ENCODE data around the gene CXXC1.

DNA sequence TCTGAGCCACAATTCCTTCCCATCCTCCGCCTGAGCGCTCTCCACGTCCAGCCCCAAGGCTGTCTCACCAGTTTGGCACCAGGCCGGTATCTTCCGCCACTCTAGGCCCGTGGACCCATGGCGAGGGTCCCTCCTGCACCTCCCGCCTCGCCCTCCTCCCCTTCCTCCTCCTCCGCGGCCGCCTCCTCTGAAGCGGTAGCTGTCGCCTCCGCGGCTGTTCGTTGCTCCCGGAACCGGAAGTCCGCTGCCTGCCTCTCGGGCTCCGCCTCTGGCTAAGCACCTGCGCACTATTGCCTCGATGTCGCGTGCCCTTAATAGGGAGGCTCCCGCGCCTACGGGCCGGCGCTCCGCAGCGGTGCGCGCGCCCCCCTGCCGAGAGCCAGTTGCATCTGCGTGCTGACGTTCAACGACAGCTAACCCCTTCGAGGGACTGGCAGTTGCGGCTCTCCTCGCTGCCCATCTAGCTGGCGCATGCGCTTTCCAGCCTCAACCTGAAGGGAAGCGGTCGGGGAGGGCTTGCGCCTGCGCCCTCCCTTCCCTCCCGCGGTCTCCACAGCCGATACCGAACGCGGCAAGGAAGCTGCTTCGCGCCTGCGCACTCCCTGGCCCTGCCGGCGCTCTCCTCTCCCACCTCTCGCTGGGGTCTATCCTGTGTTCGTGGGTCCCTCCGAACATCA lies 6.1 kb downstream of the CXXC1 start, which contains the start of gene MBD1:
- TF ChIP-seq CTCF (IDR thresholded peaks at IDR 0.05) (peak; percentile 48 to 58 (median 50)), POLR2A (IDR thresholded peaks at IDR 0.05) (peak; percentile 78)
